ENCODE results near the gene AGMAT.

AGMAT gene

DNA sequence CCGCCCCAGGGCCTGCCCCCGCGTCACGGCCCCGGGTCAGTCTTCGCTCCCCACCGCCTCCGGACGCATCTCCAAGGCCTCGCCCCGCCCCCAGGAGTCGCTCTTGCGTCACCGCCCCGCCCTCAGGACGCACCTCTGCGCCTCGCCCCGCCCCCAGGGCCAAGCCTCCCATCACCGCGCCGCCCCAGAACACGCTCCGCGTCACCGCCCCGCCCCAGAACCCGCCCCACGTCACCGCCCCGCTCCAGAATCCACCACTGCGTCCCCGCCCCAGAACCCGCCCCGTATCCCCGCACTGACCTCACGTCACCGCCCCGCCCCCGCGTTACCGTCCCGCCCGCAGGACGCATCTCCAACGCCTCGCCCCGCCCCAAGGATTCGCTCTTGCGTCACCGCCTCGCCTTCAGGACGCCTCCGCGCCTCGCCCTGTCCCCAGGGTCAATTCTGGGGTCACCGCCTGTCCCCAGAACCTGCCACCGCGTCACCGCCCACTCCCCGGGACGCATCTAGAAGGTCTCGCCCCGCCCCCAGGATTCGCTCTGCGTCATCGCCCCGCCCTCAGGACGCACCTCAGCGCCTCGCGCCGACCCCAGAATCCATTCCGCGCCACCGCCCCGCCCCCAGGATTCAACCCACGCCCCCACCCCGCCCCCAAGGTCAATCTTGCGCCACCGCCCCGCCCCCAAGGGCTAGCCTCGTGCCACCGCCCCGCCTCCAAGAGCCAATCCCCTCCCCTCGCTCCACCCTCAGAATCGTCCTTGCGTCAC lies 60.4 kb downstream of the AGMAT start:
- peak; percentile 98 for DNase-seq (ENCODE audit: low read depth)

GRCh38 chr1:15524021-15524282 lies 60.9 kb downstream of the AGMAT start, which contains the start of gene CASP9:
TSS of gene CASP9 (minus strand) at chr1:15524215. CDS start at chr1:15524200, 15 bp downstream.
- no peak for DNase-seq (ENCODE audit: low read depth)

DNA sequence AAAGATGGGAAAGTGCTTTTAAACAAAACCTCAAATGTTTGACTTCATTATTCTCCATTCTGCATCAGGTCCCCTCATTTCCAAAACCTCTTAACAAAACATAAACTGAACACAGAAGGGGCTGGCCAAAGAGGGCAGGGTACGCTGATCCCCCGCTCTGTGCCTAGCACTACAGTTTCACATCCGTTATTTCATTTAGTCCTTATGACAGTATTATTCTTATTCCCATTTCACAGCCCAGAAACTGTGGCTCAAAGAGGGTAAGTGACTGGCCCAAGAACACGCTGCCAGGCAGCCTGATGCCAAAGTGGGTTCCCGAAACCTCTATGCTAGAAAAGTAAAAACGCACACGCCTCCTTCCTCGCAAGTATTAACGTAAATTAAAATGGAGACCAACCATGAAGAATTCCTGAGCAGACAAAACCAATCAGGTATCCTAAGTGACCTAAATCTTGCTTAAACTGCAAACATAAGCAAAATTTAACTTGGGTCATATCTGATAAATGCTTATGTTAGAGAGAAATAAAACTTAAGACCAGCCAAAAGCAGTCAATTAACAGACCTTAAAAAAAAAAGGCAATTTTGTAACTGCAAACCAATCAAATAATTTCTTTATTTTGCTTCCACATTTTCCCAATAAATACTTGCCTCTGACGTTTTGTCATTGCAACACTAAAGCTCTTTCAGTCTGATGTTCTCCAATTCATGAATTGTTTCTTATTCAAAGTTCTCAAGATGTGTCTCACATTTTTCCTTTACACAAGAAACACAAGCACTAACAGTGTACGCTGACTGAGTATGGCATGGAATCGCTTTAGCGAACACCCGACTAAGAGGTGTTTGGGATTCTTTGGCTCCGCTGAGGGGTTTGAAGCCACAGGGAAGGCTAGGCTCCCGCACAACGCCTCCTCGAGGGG lies 61.5 kb downstream of the AGMAT start:
- no peak for DNase-seq (ENCODE audit: low read depth)

DNA sequence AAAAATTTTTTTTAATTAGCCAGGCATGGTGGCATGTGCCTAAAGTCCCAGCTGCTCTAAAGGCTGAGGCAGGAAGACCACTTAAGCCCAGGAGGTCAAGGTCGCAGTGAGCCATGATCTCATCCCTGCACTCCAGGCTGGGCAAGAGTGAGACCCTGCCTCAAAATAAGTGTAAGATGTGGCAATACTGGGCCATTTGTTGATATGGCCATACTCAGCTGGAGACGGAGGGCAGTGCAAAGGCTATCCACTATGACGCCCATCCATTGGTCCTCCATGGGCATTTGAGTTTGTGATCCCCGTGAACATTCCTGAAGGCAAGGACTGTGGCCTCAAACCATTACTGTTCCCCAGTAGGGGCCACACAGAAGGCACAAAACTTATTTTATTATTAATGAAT lies 62.3 kb downstream of the AGMAT start:
- no peak for DNase-seq (ENCODE audit: low read depth)
